HG03378 (cell line): ENCODE results near the gene PELI1.

Experiments used
- ATAC-seq: cut with Tn5 transposase; IDR thresholded peaks from one replicate; pipeline ENCODE4 v1.9.1; 2021; ENCODE audit warnings: mild to moderate bottlenecking, moderate library complexity; ENCODE audit not compliant: unreplicated experiment

The PELI1 gene

GRCh38 chr2:64157792-64158191 is 13.6 kb upstream of the PELI1 start:
- ATAC-seq, result no peak

GRCh38 chr2:64153811-64154210 is 9.6 kb upstream of the PELI1 start:
- ATAC-seq, result no peak

- ATAC-seq, result no peak
These were observed 7.3 kb upstream of the PELI1 start for GRCh38 chr2:64151476-64151875.

- ATAC-seq, result no peak
These were observed 1.5 kb upstream of the PELI1 start for GRCh38 chr2:64145714-64146113.

- ATAC-seq, result no peak
These were observed 899 bp upstream of the PELI1 start for GRCh38 chr2:64145119-64145518.

- peak; percentile 1 for ATAC-seq
These were observed 807 bp downstream of the PELI1 start for GRCh38 chr2:64143169-64144056.

- ATAC-seq, result no peak
These were observed 1.5 kb downstream of the PELI1 start for GRCh38 chr2:64142741-64143168.

GRCh38 chr2:64141674-64142405 is 2.4 kb downstream of the PELI1 start:
- no peak for ATAC-seq

GRCh38 chr2:64140665-64141200 is 3.5 kb downstream of the PELI1 start:
- ATAC-seq, result no peak

GRCh38 chr2:64139956-64140355 is 4.3 kb downstream of the PELI1 start:
- ATAC-seq, result no peak

- ATAC-seq, result no peak
These were observed 6.2 kb downstream of the PELI1 start for GRCh38 chr2:64137996-64138395.

GRCh38 chr2:64137567-64137966 is 6.7 kb downstream of the PELI1 start:
- ATAC-seq, result no peak

GRCh38 chr2:64135421-64135820 is 8.8 kb downstream of the PELI1 start:
- no peak for ATAC-seq

GRCh38 chr2:64134813-64135212 is 9.4 kb downstream of the PELI1 start:
- no peak for ATAC-seq

GRCh38 chr2:64133828-64134227 is 10.4 kb downstream of the PELI1 start:
- ATAC-seq, result no peak

GRCh38 chr2:64133354-64133753 is 10.9 kb downstream of the PELI1 start:
- no peak for ATAC-seq

- ATAC-seq, result no peak
These were observed 13.9 kb downstream of the PELI1 start for GRCh38 chr2:64130333-64130732.

GRCh38 chr2:64128943-64129391 is 15.3 kb downstream of the PELI1 start:
- no peak for ATAC-seq

- ATAC-seq, result no peak
These were observed 15.8 kb downstream of the PELI1 start for GRCh38 chr2:64128406-64128805.

- ATAC-seq, result no peak
These were observed 17.1 kb downstream of the PELI1 start for GRCh38 chr2:64127119-64127518.

GRCh38 chr2:64126601-64127000 is 17.6 kb downstream of the PELI1 start:
- ATAC-seq, result no peak

GRCh38 chr2:64124571-64124970 is 19.6 kb downstream of the PELI1 start:
- ATAC-seq, result no peak
